ENCODE data around the gene JOSD2. TPM values are rescaled to one million over a fixed set of nuclear protein-coding genes. Genes with fewer than 3 reads are reported as not detected.

Gene JOSD2
- polyA plus RNA-seq, 12 donors, result 11.8 to 41.3 (median 17.8) TPM; not detected in 1

DNA sequence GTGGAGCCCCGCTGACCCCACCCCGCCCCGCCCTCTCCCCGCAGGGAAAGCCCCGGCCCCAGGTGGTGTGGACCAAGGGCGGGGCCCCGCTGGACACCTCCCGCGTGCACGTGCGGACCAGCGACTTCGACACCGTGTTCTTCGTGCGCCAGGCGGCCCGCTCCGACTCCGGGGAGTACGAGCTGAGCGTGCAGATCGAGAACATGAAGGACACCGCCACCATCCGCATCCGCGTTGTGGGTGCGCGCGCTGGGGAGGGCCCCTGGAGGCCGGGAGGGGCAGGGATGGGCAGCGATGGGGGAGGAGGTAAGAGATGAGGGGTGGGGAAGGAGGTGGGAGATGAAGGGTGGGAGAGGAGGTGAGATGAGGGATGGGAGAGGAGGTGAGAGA, 51.9 kb downstream of the JOSD2 start:
- DNase-seq, result no peak

DNA sequence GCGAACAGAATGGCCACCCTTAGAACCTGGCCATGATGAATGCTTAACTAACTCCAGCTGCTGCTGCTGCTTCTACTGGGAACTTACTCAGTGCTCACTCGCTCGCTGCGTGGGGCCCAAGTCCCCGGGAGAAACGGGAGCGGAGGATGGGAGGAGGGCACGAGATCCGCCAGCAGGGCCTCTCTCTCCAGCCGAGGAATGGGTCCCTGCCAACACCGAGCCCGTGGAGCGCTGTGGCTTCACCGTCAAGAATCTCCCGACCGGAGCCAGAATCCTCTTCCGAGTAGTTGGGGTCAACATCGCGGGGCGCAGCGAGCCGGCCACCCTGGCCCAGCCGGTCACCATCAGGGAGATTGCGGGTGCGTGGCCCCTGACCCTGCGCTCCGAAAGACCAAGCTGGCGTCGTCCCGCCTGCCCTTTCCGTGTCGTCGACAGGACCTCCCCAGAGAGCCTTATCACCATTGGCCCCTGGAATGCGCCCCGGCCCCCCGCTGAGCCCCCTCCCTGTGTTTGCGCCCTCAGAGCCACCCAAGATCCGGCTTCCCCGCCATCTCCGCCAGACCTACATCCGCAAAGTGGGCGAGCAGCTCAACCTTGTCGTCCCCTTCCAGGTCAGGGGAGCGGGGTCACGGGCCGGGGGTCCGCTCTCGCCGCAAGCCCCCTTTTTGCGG, 52.5 kb downstream of the JOSD2 start:
- no peak for DNase-seq

DNA sequence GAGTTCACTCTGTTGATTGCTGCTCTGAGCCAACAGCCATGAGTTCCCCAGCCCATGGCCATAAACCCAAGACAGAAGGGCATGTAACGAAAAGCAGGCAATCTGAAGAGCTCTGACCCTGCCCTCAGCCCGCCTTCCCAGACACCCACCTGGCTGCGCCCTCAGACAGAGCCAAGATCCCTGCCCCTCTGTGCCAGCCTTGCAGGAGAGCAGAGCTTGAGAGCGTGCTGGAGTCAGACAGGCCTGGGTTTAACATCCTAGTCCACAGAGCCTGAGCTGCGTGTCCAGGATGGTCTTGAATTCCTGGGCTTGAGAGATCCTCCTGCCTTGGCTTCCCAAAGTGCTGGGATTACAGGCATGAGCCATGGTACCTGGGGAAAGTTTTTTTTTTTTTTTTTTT, 53.7 kb downstream of the JOSD2 start:
- no peak for DNase-seq

Other genes starting within 250 kb of the JOSD2 start
- gene KCNC3, start 181.8 kb downstream of the JOSD2 start, polyA plus RNA-seq (ENCODE audit: insufficient read length in 12 of 12), result 1 to 10 TPM in 8 of 12 donors, under 1 TPM in 3, not detected in 1; 0.69 to 6.7 (median 1.2) TPM
- gene NAPSA, start 145.6 kb downstream of the JOSD2 start, polyA plus RNA-seq (ENCODE audit: insufficient read length in 12 of 12), result 1 to 10 TPM in 5 of 12 donors, under 1 TPM in 5, not detected in 2; 0.43 to 1.6 (median 0.96) TPM
- gene NR1H2, start 134.7 kb downstream of the JOSD2 start, polyA plus RNA-seq (ENCODE audit: insufficient read length in 12 of 12), result 10 to 100 TPM in 11 of 12 donors, not detected in 1; 16.0 to 30.8 (median 17.6) TPM
- gene POLD1, start 126.8 kb downstream of the JOSD2 start, polyA plus RNA-seq (ENCODE audit: insufficient read length in 12 of 12), result 10 to 100 TPM in 10 of 12 donors, 1 to 10 TPM in 1, not detected in 1; 8.5 to 41.1 (median 14.5) TPM
- 1 to 10 TPM in 2 of 12 donors, under 1 TPM in 9, not detected in 1; 0.13 to 9.9 (median 0.56) TPM for gene SPIB, start 92.3 kb downstream of the JOSD2 start, polyA plus RNA-seq (ENCODE audit: insufficient read length in 12 of 12)
- 100 to 1,000 TPM in 1 of 12 donors, 10 to 100 TPM in 9, not detected in 2; 11.4 to 140 (median 53.8) TPM for gene MYBPC2, start 78.3 kb downstream of the JOSD2 start, polyA plus RNA-seq (ENCODE audit: insufficient read length in 12 of 12)
- 100 to 1,000 TPM in 4 of 12 donors, 10 to 100 TPM in 8; 66.6 to 203 (median 95.2) TPM for gene EMC10, start 34.7 kb downstream of the JOSD2 start, polyA plus RNA-seq (ENCODE audit: insufficient read length in 12 of 12)
- 1 to 10 TPM in 10 of 12 donors, not detected in 2; 2.4 to 6.8 (median 3.9) TPM for gene GARIN5A, start 34.3 kb downstream of the JOSD2 start, polyA plus RNA-seq (ENCODE audit: insufficient read length in 12 of 12)
- 1 to 10 TPM in 1 of 12 donors, under 1 TPM in 9, not detected in 2; 0.18 to 1.9 (median 0.65) TPM for gene ASPDH, start 2.7 kb upstream of the JOSD2 start, polyA plus RNA-seq (ENCODE audit: insufficient read length in 12 of 12)
- 10 to 100 TPM in 4 of 12 donors, 1 to 10 TPM in 7, not detected in 1; 6.0 to 21.0 (median 8.7) TPM for gene LRRC4B, start 57.2 kb upstream of the JOSD2 start, polyA plus RNA-seq (ENCODE audit: insufficient read length in 12 of 12)
- gene SYT3, start 128.7 kb upstream of the JOSD2 start, polyA plus RNA-seq (ENCODE audit: insufficient read length in 12 of 12), result under 1 TPM in 3 of 12 donors, not detected in 9; 0.05 to 0.25 (median 0.12) TPM
- gene C19orf81, start 138.3 kb upstream of the JOSD2 start, polyA plus RNA-seq (ENCODE audit: insufficient read length in 12 of 12), result 1 to 10 TPM in 7 of 12 donors, under 1 TPM in 3, not detected in 2; 0.85 to 2.8 (median 1.5) TPM
- 10 to 100 TPM in 11 of 12 donors, not detected in 1; 11.4 to 87.6 (median 22.0) TPM for gene SHANK1, start 208.6 kb upstream of the JOSD2 start, polyA plus RNA-seq (ENCODE audit: insufficient read length in 12 of 12)
- 10 to 100 TPM in 11 of 12 donors, not detected in 1; 14.6 to 62.3 (median 17.6) TPM for gene CLEC11A, start 212.2 kb upstream of the JOSD2 start, polyA plus RNA-seq (ENCODE audit: insufficient read length in 12 of 12)

All from muscle of arm (tissue), 12 donors.